ENCODE measurements around the gene ARRDC5. TPM values are rescaled to one million over a fixed set of nuclear protein-coding genes. Genes with fewer than 3 reads are reported as not detected.

Gene ARRDC5
- total RNA-seq, 1 experiment from 2014 or later: not detected

GRCh38 chr19:4879041-4879440, 23.7 kb downstream of the ARRDC5 start:
- H2BK15ac ChIP-seq (ENCODE audit: low read depth, low read length): no peak overlapping the region
- H3K4me3 Mint-ChIP-seq: peak overlapping the region in 1 of 2 experiments; percentile 29; a peak in 1 of 5 replicates
- no peak overlapping the region for H2BK12ac ChIP-seq (ENCODE audit: insufficient read length, low read depth, low read length)
- no peak overlapping the region for H4K5ac ChIP-seq (ENCODE audit: insufficient read length, low read depth, low read length)
- no peaks in the 10 kb centered on the region for H3K23me2 ChIP-seq (ENCODE audit: insufficient read length, low read depth, low read length, poor library complexity, severe bottlenecking)
- WGBS (ENCODE audit: extremely low coverage, insufficient read length, low lambda C conversion rate): no CpG with 5 or more reads among the region's 11 CpGs
- H3K14ac ChIP-seq (ENCODE audit: insufficient read depth, low read length): no peak overlapping the region
- H2AFZ ChIP-seq (ENCODE audit: low read length): no peak overlapping the region
- no peaks in the 10 kb centered on the region for H3K9me3 ChIP-seq (ENCODE audit: control insufficient read depth, low read depth, low read length)
- H3K23ac ChIP-seq (ENCODE audit: insufficient read length, low read depth, low read length): no peak overlapping the region
- DNase-seq: no peak
- no peaks in the 10 kb centered on the region for H4K20me1 ChIP-seq (ENCODE audit: control insufficient read depth, insufficient read depth, insufficient read length)
- peak overlapping the region in 1 of 3 experiments; percentile 34; a peak in 1 of 7 replicates for H3K27ac Mint-ChIP-seq
- H3K4me1 Mint-ChIP-seq: peaks cover 13 to 16% of the 10 kb centered on the region in 2 experiments
- H4K8ac ChIP-seq (replicated peaks; ENCODE audit: insufficient read length, low read depth, low read length): no peak overlapping the region
- no peaks in the 10 kb centered on the region; a peak in 1 of 7 replicates for H3K36me3 Mint-ChIP-seq (ENCODE audit: insufficient read depth in 1 of 3, low read depth in 3 of 3)
- peaks cover 3% of the 10 kb centered on the region; the same call in 1 of the 2 replicates for H3K27me3 Mint-ChIP-seq (ENCODE audit: low read depth)
- H4K91ac ChIP-seq (ENCODE audit: insufficient read length, low read depth, low read length): no peak overlapping the region
- H2AK5ac ChIP-seq (ENCODE audit: insufficient read length, low read length): no peak overlapping the region
- no peaks in the 10 kb centered on the region for H3K79me2 ChIP-seq (ENCODE audit: insufficient read depth, low read length)
- H3K27ac ChIP-seq (ENCODE audit: insufficient read length, low read depth, low read length): no peak overlapping the region
- no peak overlapping the region for H3K9ac ChIP-seq (ENCODE audit: extremely low read depth, insufficient read length, low read length)
- no peak overlapping the region for H2BK5ac ChIP-seq (ENCODE audit: insufficient read length, low read length)
- no peak for TF ChIP-seq CTCF (conservative IDR thresholded peaks at IDR 0.05)
- no peak overlapping the region for H3K56ac ChIP-seq (ENCODE audit: insufficient read length, low read depth, low read length)
- no peak overlapping the region for H3K4me2 ChIP-seq (ENCODE audit: insufficient read depth, insufficient read length, low read length)
- no peaks in the 10 kb centered on the region for H3K27me3 ChIP-seq (ENCODE audit: insufficient read depth, low read length)
- H3K9me3 Mint-ChIP-seq: peaks cover 0 to 3% of the 10 kb centered on the region in 2 experiments; a peak in 2 of 5 replicates
- H3K4ac ChIP-seq (ENCODE audit: low read depth, low read length): no peak overlapping the region
- H3K79me1 ChIP-seq (ENCODE audit: insufficient read depth, low read depth, low read length, poor library complexity, severe bottlenecking): no peaks in the 10 kb centered on the region
- no peak overlapping the region for H2BK20ac ChIP-seq (ENCODE audit: low read depth, low read length, poor library complexity, severe bottlenecking)
- no peak overlapping the region for H3K18ac ChIP-seq (ENCODE audit: insufficient read length, low read depth, low read length)
- no peaks in the 10 kb centered on the region for H3K4me1 ChIP-seq (ENCODE audit: insufficient read depth, low read length)
- H2BK120ac ChIP-seq (ENCODE audit: low read depth, low read length, poor library complexity, severe bottlenecking): no peak overlapping the region
- H3T11ph ChIP-seq (ENCODE audit: low read length): no peak overlapping the region

Measured in H9 (cell line).